HG03108 (cell line): ENCODE results near the gene PAX9.

Experiments
- ATAC-seq: cut with Tn5 transposase; IDR thresholded peaks from one replicate; pipeline ENCODE4 v1.9.1; 2021; ENCODE audit warnings: moderate library complexity; ENCODE audit not compliant: unreplicated experiment

Gene PAX9

GRCh38 chr14:36661506-36662257 is at the start of gene PAX9:
Gene PAX9, plus strand, starts transcription at chr14:36661860. Its CDS starts 230 bp downstream, at chr14:36662090.
- ATAC-seq, result no peak

DNA sequence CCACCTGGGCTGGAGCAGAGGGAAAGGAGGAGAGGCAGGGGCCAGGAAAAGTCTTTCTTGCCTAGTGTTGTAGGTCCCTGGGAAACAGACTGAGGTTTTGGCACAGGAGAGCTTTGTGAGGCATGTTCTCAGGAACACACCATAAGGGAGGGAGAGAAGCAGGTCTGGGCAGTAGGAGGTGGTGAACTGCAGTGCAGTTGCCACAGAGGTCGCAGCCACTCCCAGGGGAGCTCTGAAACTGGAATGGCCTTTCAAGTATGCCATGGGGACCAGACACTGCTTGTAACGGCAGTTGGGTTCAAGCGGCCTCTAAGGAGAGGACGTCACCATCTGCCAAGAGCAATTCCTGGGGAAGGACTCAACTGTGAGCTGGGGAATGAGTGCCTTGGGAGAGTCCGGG is 43.8 kb upstream of the PAX9 start:
- ATAC-seq, result no peak

GRCh38 chr14:36618641-36619040 is 43.0 kb upstream of the PAX9 start:
- ATAC-seq, result no peak

GRCh38 chr14:36619131-36619530 is 42.5 kb upstream of the PAX9 start:
- no peak for ATAC-seq

DNA sequence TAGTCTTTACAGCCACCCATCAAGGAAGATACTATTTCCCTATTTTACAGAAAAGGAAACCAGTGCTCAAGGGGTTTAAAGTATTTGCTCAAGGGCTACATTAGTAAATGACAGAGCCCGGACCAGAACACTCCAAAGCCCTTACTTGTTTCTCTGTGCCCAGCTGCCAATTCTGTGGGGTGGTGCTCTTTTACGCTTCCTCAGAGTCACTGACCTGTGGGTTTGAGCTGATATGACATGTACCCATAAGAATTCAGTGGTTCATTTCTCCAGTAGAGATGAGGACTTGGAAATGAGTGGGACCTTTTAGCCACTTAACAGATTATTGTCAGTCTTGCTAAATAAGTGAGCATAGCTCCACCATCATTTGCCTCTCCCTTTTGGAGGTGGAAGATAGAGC is 41.8 kb upstream of the PAX9 start:
- ATAC-seq, result no peak

DNA sequence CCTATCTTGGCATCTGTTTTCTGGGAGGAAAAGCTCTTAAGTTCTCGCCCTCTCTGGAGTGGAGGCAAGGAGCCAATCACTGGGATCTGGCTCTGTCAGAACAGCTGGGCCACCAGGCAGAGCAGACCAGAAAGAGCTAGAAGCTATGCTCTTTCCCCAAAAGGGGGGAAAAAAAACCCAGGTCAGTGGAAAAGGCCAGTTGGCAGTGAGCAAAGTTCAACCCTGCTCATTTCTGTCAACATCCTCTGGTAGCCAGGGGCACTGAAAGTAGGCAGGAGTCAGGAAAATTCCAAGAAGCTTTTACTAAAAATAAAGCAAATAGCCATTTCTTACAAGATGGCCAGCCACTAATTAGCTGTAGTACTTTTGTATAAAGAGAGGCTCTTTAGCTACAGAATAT is 36.6 kb upstream of the PAX9 start:
- no peak for ATAC-seq

GRCh38 chr14:36625436-36625835 is 36.2 kb upstream of the PAX9 start:
- no peak for ATAC-seq

DNA sequence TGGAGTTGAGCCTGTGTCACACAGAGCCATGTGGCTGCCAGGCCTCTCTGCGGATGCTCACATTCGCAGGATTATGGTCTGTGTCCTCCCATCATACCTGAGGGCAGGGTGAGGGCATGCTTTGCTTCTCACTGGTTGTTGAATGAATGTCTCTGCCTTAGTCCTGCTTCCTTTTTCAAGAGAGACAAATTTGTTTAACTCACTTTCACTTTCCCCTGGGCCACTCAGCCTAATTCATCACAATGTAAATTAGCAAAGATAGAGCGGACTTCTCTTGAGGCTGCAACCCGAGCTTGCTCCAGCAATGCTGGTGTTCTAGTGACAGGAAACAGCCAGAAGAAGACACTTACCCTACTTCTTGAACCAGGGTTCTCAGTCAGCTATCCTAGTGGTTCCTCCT is 35.5 kb upstream of the PAX9 start:
- ATAC-seq, result no peak

- ATAC-seq, result no peak
Observed at GRCh38 chr14:36627981-36628380, 33.7 kb upstream of the PAX9 start.

DNA sequence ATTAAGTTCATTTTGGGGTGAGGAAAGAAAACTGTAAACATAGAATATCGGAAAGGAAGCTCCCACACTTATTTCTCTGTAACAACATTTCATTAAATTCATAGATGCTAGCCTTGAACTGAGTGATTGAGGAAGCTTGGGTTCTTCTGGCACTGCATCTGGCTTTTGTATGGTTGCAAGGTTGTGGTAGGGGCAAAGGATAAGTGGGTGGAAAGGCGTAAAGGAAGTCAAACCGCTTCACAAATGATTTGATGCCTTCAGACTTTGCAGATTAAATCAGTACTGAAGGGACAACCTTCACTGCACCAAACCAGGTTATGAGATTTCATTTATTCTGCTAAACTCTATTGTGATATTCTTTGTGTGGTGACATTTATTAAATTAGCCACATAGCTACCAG is 28.1 kb upstream of the PAX9 start:
- ATAC-seq, result no peak

DNA sequence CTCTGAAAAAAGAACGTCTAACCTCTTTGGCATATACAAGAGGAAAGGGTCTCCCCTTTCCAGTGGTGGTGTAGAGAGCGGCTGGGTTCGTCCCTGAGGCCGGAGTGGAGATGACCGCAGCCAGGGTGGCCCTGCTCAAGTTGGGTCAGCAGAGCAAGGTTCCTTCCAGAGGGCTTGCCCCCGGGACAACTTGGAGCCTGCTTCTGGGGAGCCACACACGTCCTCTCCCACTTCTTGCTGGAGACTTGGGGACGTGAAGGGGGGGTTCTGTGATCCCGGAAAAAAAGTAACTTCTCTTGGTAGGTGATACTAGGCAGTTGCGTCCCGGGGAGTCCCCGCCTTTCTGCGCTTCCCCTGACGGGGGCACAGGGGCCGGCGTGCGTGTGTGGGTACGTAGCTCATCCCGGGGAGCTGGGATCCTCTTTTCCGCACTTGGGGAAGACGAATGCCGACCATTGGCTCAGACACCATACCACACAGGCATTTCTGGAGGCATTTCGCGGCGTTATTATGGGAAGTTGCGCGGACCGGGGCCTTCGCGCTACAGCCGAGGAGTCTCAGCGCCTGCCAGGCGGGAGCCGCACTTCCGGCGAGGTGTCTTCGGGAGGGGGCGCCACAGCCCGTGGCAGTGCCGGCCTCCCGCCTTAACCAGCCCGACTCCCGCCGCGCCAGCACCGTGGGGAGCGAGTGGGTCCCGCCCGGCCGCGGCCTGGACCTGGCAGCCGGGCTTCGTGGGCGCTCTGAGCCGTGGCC is 14.8 kb upstream of the PAX9 start:
- ATAC-seq, result no peak

GRCh38 chr14:36647417-36647823 is 14.2 kb upstream of the PAX9 start:
- ATAC-seq, result no peak

DNA sequence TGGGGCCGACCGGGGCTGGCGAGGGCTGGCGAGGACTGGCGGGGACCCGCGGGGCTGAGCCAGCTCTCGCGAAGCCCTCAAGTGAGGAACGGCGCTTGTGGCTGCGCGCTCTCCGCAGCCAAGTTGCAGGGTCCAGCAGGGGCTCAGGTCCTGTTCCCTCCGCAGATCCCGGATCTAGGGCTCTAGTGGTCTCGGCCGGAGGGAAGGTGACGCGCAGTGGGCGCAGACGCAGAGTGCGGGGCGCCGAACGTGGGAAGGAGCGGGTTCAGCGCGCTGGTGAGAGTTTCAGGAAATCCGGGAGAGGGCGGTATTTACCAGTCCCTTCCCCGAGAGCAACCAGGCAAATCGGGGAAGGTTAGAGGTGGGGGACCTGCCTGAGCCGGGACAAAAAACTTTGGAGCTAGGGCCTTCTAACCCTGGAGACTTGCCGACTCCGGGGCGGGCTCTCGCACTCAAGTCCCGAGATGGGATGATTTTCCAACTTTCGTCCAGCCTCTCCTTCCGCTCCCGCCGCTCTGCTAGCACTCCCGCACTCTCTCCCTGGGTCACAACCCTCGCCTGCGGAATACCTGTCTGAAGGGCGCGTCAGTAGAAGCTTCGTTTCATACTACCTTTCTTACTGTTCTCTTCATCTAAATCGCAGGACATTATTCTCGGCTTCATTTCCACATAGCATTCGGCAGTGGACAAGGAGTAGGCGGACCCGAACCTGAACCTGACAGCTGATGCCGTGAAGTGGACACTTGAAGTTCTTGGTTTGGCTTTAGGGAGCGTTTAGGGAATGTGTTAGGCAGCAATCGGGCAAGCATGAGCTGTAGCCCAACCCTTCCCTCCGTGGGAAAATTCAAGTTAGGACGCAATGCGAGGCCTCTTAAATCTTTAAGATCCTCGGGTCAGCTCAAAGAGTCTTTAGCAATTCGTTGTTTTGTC is 13.6 kb upstream of the PAX9 start:
- ATAC-seq, result no peak

DNA sequence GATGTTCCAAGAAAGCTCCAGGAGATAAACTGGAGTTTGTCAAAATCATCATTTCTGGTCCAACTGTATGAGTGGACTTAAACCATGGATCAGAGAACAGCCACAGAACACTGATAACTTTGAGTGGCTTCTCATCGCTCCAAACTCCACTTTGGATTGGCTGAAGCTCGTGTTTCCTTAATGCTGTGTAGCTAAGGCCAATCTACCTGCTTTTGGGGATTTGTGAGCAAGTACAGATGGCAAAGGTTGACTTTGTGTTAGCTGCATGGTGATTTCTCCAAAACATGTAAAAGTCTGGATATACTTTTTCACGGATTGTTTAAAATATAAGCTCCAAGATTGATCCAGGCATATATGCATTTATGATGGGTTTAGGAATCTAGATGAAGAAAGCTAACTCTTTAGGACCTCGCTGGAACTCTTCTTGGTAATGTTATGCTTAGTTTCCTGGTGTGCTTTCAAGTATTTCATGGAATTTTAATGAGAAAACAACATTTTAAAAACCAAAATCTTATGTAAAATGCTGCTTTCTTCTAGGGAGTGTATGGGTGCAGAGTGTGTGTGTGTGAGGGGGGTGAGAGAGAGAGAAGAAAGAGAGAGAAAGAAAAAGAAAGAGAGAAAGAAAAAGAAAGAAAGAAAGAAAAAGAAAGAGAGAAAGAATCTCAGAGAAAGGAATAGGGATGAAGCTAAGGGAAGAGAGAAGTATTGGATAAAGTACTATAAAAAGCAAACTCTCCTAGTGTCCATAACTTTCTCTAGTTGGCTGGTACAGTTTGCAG is 11.6 kb upstream of the PAX9 start:
- ATAC-seq, result no peak

GRCh38 chr14:36652542-36653201 is 9.0 kb upstream of the PAX9 start:
- ATAC-seq, result no peak

- ATAC-seq, result no peak
Observed at GRCh38 chr14:36653413-36653812, 8.2 kb upstream of the PAX9 start.

- ATAC-seq, result no peak
Observed at GRCh38 chr14:36653962-36654793, 7.5 kb upstream of the PAX9 start.

DNA sequence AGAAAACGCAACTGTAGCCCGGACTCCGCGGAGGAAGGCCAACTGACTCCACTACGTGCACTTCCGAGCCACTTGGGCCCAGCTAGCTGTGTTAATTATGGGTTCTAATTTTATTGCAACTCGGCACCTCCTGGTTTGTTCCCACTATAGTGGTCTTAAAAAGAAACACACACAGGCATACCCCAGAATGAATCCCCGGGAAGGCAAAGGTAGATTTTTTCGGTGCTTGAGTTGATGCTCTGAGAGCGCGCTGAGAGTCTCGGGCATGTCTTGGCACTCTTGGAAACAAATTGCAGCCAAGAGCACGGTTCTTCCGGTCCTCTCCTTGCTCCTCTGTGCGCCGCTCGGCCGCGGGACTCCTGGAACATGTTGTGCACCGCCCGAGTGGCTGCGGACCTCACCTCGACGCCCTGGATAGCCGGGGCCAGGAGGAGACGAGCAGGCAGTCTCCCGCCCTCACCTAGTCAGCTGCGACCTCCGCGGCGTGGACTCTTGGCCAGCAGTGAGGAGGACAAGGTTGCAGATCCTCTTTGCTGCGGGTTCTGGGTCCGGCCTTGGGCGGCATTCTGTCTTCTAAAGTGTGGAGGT is 6.8 kb upstream of the PAX9 start:
- no peak for ATAC-seq

- no peak for ATAC-seq
Observed at GRCh38 chr14:36655571-36655962, 6.1 kb upstream of the PAX9 start.
